Measurements from ENCODE around the gene LIM2. TPM values are rescaled to one million over a fixed set of nuclear protein-coding genes. Genes with fewer than 3 reads are reported as not detected.

Gene LIM2
- total RNA-seq, 1 donor from 2014 or later, result not detected

- no peak for DNase-seq (ENCODE audit: low spot score in 2 of 2)
- Histone ChIP-seq H3K4me1 (peaks cover 3 to 4% of the 10 kb centered on the region in 2 donors), H3K27me3 (no peaks in the 10 kb centered on the region), H3K36me3 (no peaks in the 10 kb centered on the region), H3K27ac (no peak overlapping the region), H3K4me3 (no peak overlapping the region), H3K9me3 (no peaks in the 10 kb centered on the region)
- intact Hi-C loops (cut with DNase I), result no loop called here
- no peak for TF ChIP-seq CTCF (IDR thresholded peaks at IDR 0.05)
Observed at GRCh38 chr19:51389143-51389542, 1.4 kb upstream of the LIM2 start.

- no peaks in the 10 kb centered on the region for H3K4me1 ChIP-seq
- no peaks in the 10 kb centered on the region for H3K27me3 ChIP-seq
- intact Hi-C loops (cut with DNase I), result no loop called here
- TF ChIP-seq CTCF (IDR thresholded peaks at IDR 0.05), result no peak
- no peak for DNase-seq (ENCODE audit: low spot score in 2 of 2)
- no peaks in the 10 kb centered on the region for H3K9me3 ChIP-seq
- no peak overlapping the region for H3K4me3 ChIP-seq
- no peak overlapping the region for H3K27ac ChIP-seq
- no peaks in the 10 kb centered on the region for H3K36me3 ChIP-seq
Observed at GRCh38 chr19:51386882-51387520, 773 bp downstream of the LIM2 start.

- H3K4me1 ChIP-seq, result no peaks in the 10 kb centered on the region
- no peak for TF ChIP-seq CTCF (IDR thresholded peaks at IDR 0.05)
- DNase-seq (ENCODE audit: low spot score in 2 of 2), result no peak
- H3K9me3 ChIP-seq, result no peaks in the 10 kb centered on the region
- intact Hi-C loops (cut with DNase I), result no loop called here
- no peak overlapping the region for H3K27ac ChIP-seq
- no peaks in the 10 kb centered on the region for H3K36me3 ChIP-seq
- no peak overlapping the region for H3K4me3 ChIP-seq
- no peaks in the 10 kb centered on the region for H3K27me3 ChIP-seq
Observed at GRCh38 chr19:51382004-51382403, 5.8 kb downstream of the LIM2 start.

- no peaks in the 10 kb centered on the region for H3K9me3 ChIP-seq
Observed at GRCh38 chr19:51380379-51380778, 7.4 kb downstream of the LIM2 start.

GRCh38 chr19:51377422-51377821 is 10.4 kb downstream of the LIM2 start:
- no peaks in the 10 kb centered on the region for H3K9me3 ChIP-seq
- H3K4me1 ChIP-seq, result no peaks in the 10 kb centered on the region
- intact Hi-C loops (cut with DNase I), result no loop called here
- no peak for DNase-seq (ENCODE audit: low spot score in 2 of 2)
- H3K27ac ChIP-seq, result no peak overlapping the region
- TF ChIP-seq CTCF (IDR thresholded peaks at IDR 0.05), result no peak
- no peaks in the 10 kb centered on the region for H3K27me3 ChIP-seq
- H3K4me3 ChIP-seq, result no peak overlapping the region
- H3K36me3 ChIP-seq, result no peaks in the 10 kb centered on the region

More at GRCh38 chr19:51380379-51380778, 7.4 kb downstream of the LIM2 start:
- no peak overlapping the region for H3K27ac ChIP-seq
- H3K27me3 ChIP-seq, result no peaks in the 10 kb centered on the region
- no peak overlapping the region for H3K4me3 ChIP-seq
- H3K36me3 ChIP-seq, result no peaks in the 10 kb centered on the region
- intact Hi-C loops (cut with DNase I), result no loop called here
- no peak for TF ChIP-seq CTCF (IDR thresholded peaks at IDR 0.05)
- H3K4me1 ChIP-seq, result no peaks in the 10 kb centered on the region
- no peak for DNase-seq (ENCODE audit: low spot score in 2 of 2)
